Measurements from ENCODE around the gene CGRRF1. TPM values are rescaled to one million over a fixed set of nuclear protein-coding genes. Genes with fewer than 3 reads are reported as not detected.

CGRRF1 gene
- polyA plus RNA-seq, 4 donors, result 11.9 to 16.5 (median 15.6) TPM

- Histone ChIP-seq H3K27me3 (ENCODE audit: control insufficient read depth in 3 of 3, insufficient read depth in 3 of 3, low read length in 3 of 3) (no peaks in the 10 kb centered on the region), H3K9me3 (ENCODE audit: control insufficient read depth in 2 of 2, insufficient read depth in 1 of 2, low read depth in 1 of 2, low read length in 1 of 2) (no peaks in the 10 kb centered on the region), H3K36me3 (ENCODE audit: control insufficient read depth in 3 of 3, insufficient read depth in 2 of 3, low read depth in 1 of 3, low read length in 3 of 3) (peaks cover 0 to 2% (median 0%) of the 10 kb centered on the region in 3 donors), H3K4me3 (ENCODE audit: low read depth in 1 of 3, low read length in 3 of 3) (no peak overlapping the region), H3K27ac (ENCODE audit: low read depth in 1 of 3, low read length in 2 of 3) (no peak overlapping the region), H3K4me1 (ENCODE audit: control insufficient read depth in 3 of 3, insufficient read depth in 2 of 3, low read depth in 1 of 3, low read length in 2 of 3) (peaks cover 5 to 10% (median 8%) of the 10 kb centered on the region in 3 donors)
- 86 to 89% (median 87%) methylated on average over 1 of the region's 1 CpG for WGBS, 3 donors
- DNase-seq (no peak), FAIRE-seq (no peak)
These were observed 23.0 kb upstream of the CGRRF1 start for GRCh38 chr14:54486685-54487084.

- H3K27ac ChIP-seq (ENCODE audit: low read depth in 1 of 3, low read length in 2 of 3), result peak overlapping the region; percentile 68 to 99 (median 97)
- no peaks in the 10 kb centered on the region for H3K27me3 ChIP-seq (ENCODE audit: control insufficient read depth in 3 of 3, insufficient read depth in 3 of 3, low read length in 3 of 3)
- 16 to 32% (median 25%) methylated on average over 4 of the region's 4 CpGs for WGBS, 3 donors
- H3K4me3 ChIP-seq (ENCODE audit: low read depth in 1 of 3, low read length in 3 of 3), result peak overlapping the region; percentile 95 to 98 (median 96)
- H3K9me3 ChIP-seq (ENCODE audit: control insufficient read depth in 2 of 2, insufficient read depth in 1 of 2, low read depth in 1 of 2, low read length in 1 of 2), result no peaks in the 10 kb centered on the region
- DNase-seq (peak; percentile 49 to 50), FAIRE-seq (no peak)
- H3K4me1 ChIP-seq (ENCODE audit: control insufficient read depth in 3 of 3, insufficient read depth in 2 of 3, low read depth in 1 of 3, low read length in 2 of 3), result peaks cover 5 to 10% (median 8%) of the 10 kb centered on the region in 3 donors
- H3K36me3 ChIP-seq (ENCODE audit: control insufficient read depth in 3 of 3, insufficient read depth in 2 of 3, low read depth in 1 of 3, low read length in 3 of 3), result no peaks in the 10 kb centered on the region
These were observed 21.9 kb upstream of the CGRRF1 start for GRCh38 chr14:54487771-54488170.

GRCh38 chr14:54488318-54488645, 21.4 kb upstream of the CGRRF1 start:
- no peaks in the 10 kb centered on the region for H3K36me3 ChIP-seq (ENCODE audit: control insufficient read depth in 3 of 3, insufficient read depth in 2 of 3, low read depth in 1 of 3, low read length in 3 of 3)
- peak overlapping the region; percentile 95 to 98 (median 96) for H3K4me3 ChIP-seq (ENCODE audit: low read depth in 1 of 3, low read length in 3 of 3)
- FAIRE-seq (no peak), DNase-seq (peak in 1 of 2 donors; percentile 46)
- 0 to 1% (median 1%) methylated on average over 9 of the region's 9 CpGs for WGBS, 3 donors
- no peaks in the 10 kb centered on the region for H3K9me3 ChIP-seq (ENCODE audit: control insufficient read depth in 2 of 2, insufficient read depth in 1 of 2, low read depth in 1 of 2, low read length in 1 of 2)
- no peaks in the 10 kb centered on the region for H3K27me3 ChIP-seq (ENCODE audit: control insufficient read depth in 3 of 3, insufficient read depth in 3 of 3, low read length in 3 of 3)
- H3K27ac ChIP-seq (ENCODE audit: low read depth in 1 of 3, low read length in 2 of 3), result peak overlapping the region; percentile 97 to 99 (median 97)
- peaks cover 5 to 7% (median 6%) of the 10 kb centered on the region in 3 donors for H3K4me1 ChIP-seq (ENCODE audit: control insufficient read depth in 3 of 3, insufficient read depth in 2 of 3, low read depth in 1 of 3, low read length in 2 of 3)

GRCh38 chr14:54488646-54489317, 20.9 kb upstream of the CGRRF1 start, which contains the start of gene GMFB:
GMFB (minus strand) TSS chr14:54488980; CDS start chr14:54488927, 53 bp downstream.
- no peak for FAIRE-seq
- H3K4me3 ChIP-seq (ENCODE audit: low read depth in 1 of 3, low read length in 3 of 3), result peak within 1 kb of the TSS; percentile 95 to 98 (median 96)
- H3K9me3 ChIP-seq (ENCODE audit: control insufficient read depth in 2 of 2, insufficient read depth in 1 of 2, low read depth in 1 of 2, low read length in 1 of 2), result no peaks in the 10 kb centered on the region
- DNase-seq, result peak; percentile 93 to 95
- no peaks in the 10 kb centered on the region for H3K27me3 ChIP-seq (ENCODE audit: control insufficient read depth in 3 of 3, insufficient read depth in 3 of 3, low read length in 3 of 3)
- H3K36me3 ChIP-seq (ENCODE audit: control insufficient read depth in 3 of 3, insufficient read depth in 2 of 3, low read depth in 1 of 3, low read length in 3 of 3), result no peaks in the 10 kb centered on the region
- peak within 1 kb of the TSS; percentile 97 to 99 (median 97) for H3K27ac ChIP-seq (ENCODE audit: low read depth in 1 of 3, low read length in 2 of 3)
- peaks cover 5 to 6% (median 6%) of the 10 kb centered on the region in 3 donors for H3K4me1 ChIP-seq (ENCODE audit: control insufficient read depth in 3 of 3, insufficient read depth in 2 of 3, low read depth in 1 of 3, low read length in 2 of 3)
- 0 to 1% (median 0%) methylated on average over 48 to 51 of the region's 51 CpGs for WGBS, 3 donors

- Histone ChIP-seq H3K27me3 (ENCODE audit: control insufficient read depth in 3 of 3, insufficient read depth in 3 of 3, low read length in 3 of 3) (no peaks in the 10 kb centered on the region), H3K27ac (ENCODE audit: low read depth in 1 of 3, low read length in 2 of 3) (peak overlapping the region; percentile 77 to 97 (median 80)), H3K4me1 (ENCODE audit: control insufficient read depth in 3 of 3, insufficient read depth in 2 of 3, low read depth in 1 of 3, low read length in 2 of 3) (peaks cover 5 to 6% (median 6%) of the 10 kb centered on the region in 3 donors), H3K4me3 (ENCODE audit: low read depth in 1 of 3, low read length in 3 of 3) (peak overlapping the region in 2 of 3 donors; percentile 95 to 96), H3K9me3 (ENCODE audit: control insufficient read depth in 2 of 2, insufficient read depth in 1 of 2, low read depth in 1 of 2, low read length in 1 of 2) (no peaks in the 10 kb centered on the region), H3K36me3 (ENCODE audit: control insufficient read depth in 3 of 3, insufficient read depth in 2 of 3, low read depth in 1 of 3, low read length in 3 of 3) (no peaks in the 10 kb centered on the region)
- 12 to 26% (median 21%) methylated on average over 5 of the region's 5 CpGs for WGBS, 3 donors
- FAIRE-seq (no peak), DNase-seq (no peak)
These were observed 20.4 kb upstream of the CGRRF1 start for GRCh38 chr14:54489318-54489683.

GRCh38 chr14:54489731-54490444, 19.8 kb upstream of the CGRRF1 start:
- Histone ChIP-seq H3K27ac (ENCODE audit: low read depth in 1 of 3, low read length in 2 of 3) (peak overlapping the region in 2 of 3 donors; percentile 77 to 97), H3K27me3 (ENCODE audit: control insufficient read depth in 3 of 3, insufficient read depth in 3 of 3, low read length in 3 of 3) (no peaks in the 10 kb centered on the region), H3K9me3 (ENCODE audit: control insufficient read depth in 2 of 2, insufficient read depth in 1 of 2, low read depth in 1 of 2, low read length in 1 of 2) (no peaks in the 10 kb centered on the region), H3K4me3 (ENCODE audit: low read depth in 1 of 3, low read length in 3 of 3) (no peak overlapping the region), H3K36me3 (ENCODE audit: control insufficient read depth in 3 of 3, insufficient read depth in 2 of 3, low read depth in 1 of 3, low read length in 3 of 3) (no peaks in the 10 kb centered on the region), H3K4me1 (ENCODE audit: control insufficient read depth in 3 of 3, insufficient read depth in 2 of 3, low read depth in 1 of 3, low read length in 2 of 3) (peaks cover 5 to 6% (median 6%) of the 10 kb centered on the region in 3 donors)
- no peak for FAIRE-seq
- DNase-seq, result no peak
- WGBS, 3 donors, result 85 to 90% (median 90%) methylated on average over 4 of the region's 4 CpGs

- WGBS, 3 donors, result 34 to 38% (median 35%) methylated on average over 3 of the region's 3 CpGs
- Histone ChIP-seq H3K9me3 (ENCODE audit: control insufficient read depth in 2 of 2, insufficient read depth in 1 of 2, low read depth in 1 of 2, low read length in 1 of 2) (no peaks in the 10 kb centered on the region), H3K4me1 (ENCODE audit: control insufficient read depth in 3 of 3, insufficient read depth in 2 of 3, low read depth in 1 of 3, low read length in 2 of 3) (peaks cover 5 to 6% (median 5%) of the 10 kb centered on the region in 3 donors), H3K27me3 (ENCODE audit: control insufficient read depth in 3 of 3, insufficient read depth in 3 of 3, low read length in 3 of 3) (no peaks in the 10 kb centered on the region), H3K36me3 (ENCODE audit: control insufficient read depth in 3 of 3, insufficient read depth in 2 of 3, low read depth in 1 of 3, low read length in 3 of 3) (no peaks in the 10 kb centered on the region), H3K27ac (ENCODE audit: low read depth in 1 of 3, low read length in 2 of 3) (no peak overlapping the region), H3K4me3 (ENCODE audit: low read depth in 1 of 3, low read length in 3 of 3) (no peak overlapping the region)
- DNase-seq (no peak), FAIRE-seq (no peak)
These were observed 19.1 kb upstream of the CGRRF1 start for GRCh38 chr14:54490445-54491175.

GRCh38 chr14:54493293-54493692, 16.4 kb upstream of the CGRRF1 start:
- Histone ChIP-seq H3K9me3 (ENCODE audit: control insufficient read depth in 2 of 2, insufficient read depth in 1 of 2, low read depth in 1 of 2, low read length in 1 of 2) (no peaks in the 10 kb centered on the region), H3K4me3 (ENCODE audit: low read depth in 1 of 3, low read length in 3 of 3) (peak overlapping the region in 1 of 3 donors; percentile 2)
- FAIRE-seq, result no peak

More at GRCh38 chr14:54493293-54493692, 16.4 kb upstream of the CGRRF1 start:
- DNase-seq, result peak in 1 of 2 donors; percentile 33
- WGBS, 3 donors, result 40 to 64% (median 43%) methylated on average over 13 of the region's 13 CpGs
- Histone ChIP-seq H3K4me1 (ENCODE audit: control insufficient read depth in 3 of 3, insufficient read depth in 2 of 3, low read depth in 1 of 3, low read length in 2 of 3) (peaks cover 0 to 19% (median 0%) of the 10 kb centered on the region in 3 donors), H3K27ac (ENCODE audit: low read depth in 1 of 3, low read length in 2 of 3) (no peak overlapping the region), H3K36me3 (ENCODE audit: control insufficient read depth in 3 of 3, insufficient read depth in 2 of 3, low read depth in 1 of 3, low read length in 3 of 3) (no peaks in the 10 kb centered on the region), H3K27me3 (ENCODE audit: control insufficient read depth in 3 of 3, insufficient read depth in 3 of 3, low read length in 3 of 3) (no peaks in the 10 kb centered on the region)
